Erythroblast (primary cell): ENCODE measurements around the gene ST7L.

ENCODE experiments used
- GATA1 ChIP-seq: IDR thresholded peaks from 2 replicates; pipeline ENCODE4 v1.6.1; 2011; ENCODE audit warnings: low read depth, mild to moderate bottlenecking, control low read depth, low read length, moderate library complexity
- POLR2A ChIP-seq: IDR thresholded peaks from 2 replicates; pipeline ENCODE4 v1.6.1; 2011; ENCODE audit warnings: mild to moderate bottlenecking, low read length

- TF ChIP-seq POLR2A (no peak), GATA1 (no peak)
Observed at GRCh38 chr1:112532064-112532463, 86.9 kb downstream of the ST7L start.
